Panc1 (cell line): ENCODE measurements around the gene CCDC127. TPM values are rescaled to one million over a fixed set of nuclear protein-coding genes. Genes with fewer than 3 reads are reported as not detected.

Experiments
- ATAC-seq: fragments of 200-7000 bp; cut with Tn5 transposase; 2 replicates; pipeline ENCODE4 v1.9.1; 2020; ENCODE audit warnings: mild to moderate bottlenecking, moderate library complexity
- BruUV-seq: library from RNA; stranded (reverse); fragments of 400-500 nt; replicated peaks from 2 replicates; lab custom pipeline; 2021; lab: Mats Ljungman, UMichigan
- CTCF ChIA-PET: fragments of 300-600 bp; sonication (Branson Sonifier 250); formaldehyde crosslinking; loops from one replicate; lab custom pipeline; 2022; ENCODE audit warnings: antibody characterized with exemption; lab: Charles Lee
- POLR2A ChIA-PET: fragments of 300-600 bp; sonication (Branson Sonifier 250); formaldehyde crosslinking; loops from one replicate; lab custom pipeline; 2022; ENCODE audit warnings: antibody characterized with exemption; lab: Charles Lee
- DNase-seq: peaks from one replicate; pipeline ENCODE4 v3.0.0-alpha.2; 2010; ENCODE audit warnings: low read depth, low spot score
- H3K27ac ChIP-seq: 2 replicates; pipeline ENCODE4 v1.5.1; 2011; ENCODE audit warnings: mild to moderate bottlenecking, low read length, inconsistent platforms
- H3K27me3 ChIP-seq: fragments of 200-500 bp; sonication (Bioruptor generic); 2 replicates; pipeline ENCODE4 v1.6.0; 2014; ENCODE audit warnings: low read length, inconsistent platforms; ENCODE audit not compliant: control insufficient read depth, insufficient read depth
- H3K36me3 ChIP-seq: fragments of 200-500 bp; sonication (Bioruptor generic); 2 replicates; pipeline ENCODE4 v1.5.1; 2014; ENCODE audit warnings: inconsistent platforms, mild to moderate bottlenecking, low read length, moderate library complexity; ENCODE audit not compliant: control insufficient read depth, insufficient read depth
- H3K4me1 ChIP-seq: 2 replicates; pipeline ENCODE4 v1.5.1; 2011; ENCODE audit warnings: inconsistent platforms, mild to moderate bottlenecking, low read length, moderate library complexity; ENCODE audit not compliant: control insufficient read depth, insufficient read depth
- H3K4me3 ChIP-seq, 2 experiments: 2 replicates each; pipeline ENCODE4 v1.5.1; 2011 to 2012; ENCODE audit warnings: low read depth in 2 of 2, low read length in 2 of 2, mild to moderate bottlenecking in 2 of 2, inconsistent platforms in 1 of 2, moderate library complexity in 1 of 2
- H3K9me3 ChIP-seq: fragments of 200-500 bp; sonication (Bioruptor generic); 2 replicates; pipeline ENCODE4 v1.5.1; 2014; ENCODE audit warnings: low read depth, mild to moderate bottlenecking, inconsistent platforms, low read length, moderate library complexity; ENCODE audit not compliant: control insufficient read depth, insufficient read depth
- CTCF ChIP-seq: fragments of 450-650 bp; IDR thresholded peaks from 2 replicates; pipeline ENCODE4 v1.5.1; 2017; ENCODE audit warnings: mild to moderate bottlenecking
- POLR2AphosphoS5 ChIP-seq: IDR thresholded peaks from 2 replicates; pipeline ENCODE4 v1.6.1; 2012; ENCODE audit warnings: mild to moderate bottlenecking, low read depth, low read length, moderate library complexity
- REST ChIP-seq, 2 experiments: IDR thresholded peaks; 2 replicates each; pipeline ENCODE4 v1.6.1; 2011 to 2012; ENCODE audit warnings: low read depth in 2 of 2, control low read depth in 1 of 2, low read length in 1 of 2, mild to moderate bottlenecking in 1 of 2, moderate library complexity in 1 of 2; ENCODE audit not compliant: insufficient read depth in 1 of 2
- SIN3A ChIP-seq: IDR thresholded peaks from 2 replicates; pipeline ENCODE4 v1.6.1; 2012; ENCODE audit warnings: low read depth, mild to moderate bottlenecking, low read length, moderate library complexity, borderline replicate concordance; ENCODE audit not compliant: insufficient read depth
- TCF7L2 ChIP-seq: IDR thresholded peaks from 2 replicates; pipeline ENCODE4 v1.6.1; 2011; ENCODE audit warnings: mild to moderate bottlenecking, low read depth, low read length, inconsistent platforms
- in situ Hi-C: cut with HindIII; loops from 2 replicates; pipeline ENCODE4 v1.10.0; 2016; ENCODE audit warnings: low sequenced_read_pairs, low pct_unique_long_range_greater_than_20kb
- intact Hi-C: fragments of 100-400 bp; cut with micrococcal nuclease; formaldehyde crosslinking; loops from one replicate; pipeline ENCODE4 v1.10.0; 2022; ENCODE audit not compliant: unreplicated experiment
- total RNA-seq: library from RNA; stranded (reverse); gene quantifications from one replicate; pipeline ENCODE4 v1.2.1, GENCODE V29; 2021; ENCODE audit not compliant: unreplicated experiment

Gene CCDC127
- total RNA-seq, 1 experiment from 2014 or later = 8.1 TPM

GRCh38 chr5:191036-191948 is 26.7 kb downstream of the CCDC127 start, which contains the start of gene LRRC14B:
TSS of gene LRRC14B (plus strand) at chr5:191495. CDS start at chr5:191539, 44 bp downstream.
- peaks cover 51% of the 10 kb centered on the region for H3K4me1 ChIP-seq
- peak; percentile 43 for ATAC-seq
- H3K36me3 ChIP-seq = no peaks in the 10 kb centered on the region
- H3K27me3 ChIP-seq = no peaks in the 10 kb centered on the region
- TF ChIP-seq REST (IDR thresholded peaks at IDR 0.05; ENCODE audit: insufficient read depth in 1 of 2, low read depth in 2 of 2, low read length in 1 of 2) (no peak), POLR2AphosphoS5 (0 out of 2 replicates have a peak, but pooled peaks have one; percentile 30)
- H3K9me3 ChIP-seq = no peaks in the 10 kb centered on the region
- ChIA-PET POLR2A (interaction anchor here (0.7 to 0.9 kb wide), 2 partner anchors 9 to 1127 kb away, joined by 3 to 4 read pairs; no protein-coding TSS in a partner anchor), CTCF (no interaction called here)
- BruUV-seq = no TSS peak
- in situ Hi-C loops (no loop called here), intact Hi-C loops (no loop called here)
- DNase-seq = no peak
- no peak within 1 kb of the TSS for H3K4me3 ChIP-seq
- peak within 1 kb of the TSS; percentile 68 for H3K27ac ChIP-seq

GRCh38 chr5:190366-191035 is 27.5 kb downstream of the CCDC127 start:
- TF ChIP-seq CTCF (no peak), TCF7L2 (no peak), REST (IDR thresholded peaks at IDR 0.05; ENCODE audit: insufficient read depth in 1 of 2, low read depth in 2 of 2, low read length in 1 of 2) (no peak), SIN3A (no peak), POLR2AphosphoS5 (no peak)
- ChIA-PET CTCF (no interaction called here), POLR2A (interaction anchor here (0.7 kb wide), 1 partner anchor 1127 kb away, joined by 3 read pairs; no protein-coding TSS in a partner anchor)
- no peak for DNase-seq
- in situ Hi-C loops = no loop called here
- Histone ChIP-seq H3K36me3 (no peaks in the 10 kb centered on the region), H3K9me3 (no peaks in the 10 kb centered on the region), H3K27ac (peak overlapping the region; percentile 68), H3K27me3 (no peaks in the 10 kb centered on the region), H3K4me1 (peaks cover 50% of the 10 kb centered on the region), H3K4me3 (no peak overlapping the region)
- BruUV-seq = no TSS peak
- ATAC-seq = peak; percentile 29
- intact Hi-C loops = no loop called here
